Measurements from ENCODE around the gene PSMB7. TPM values are rescaled to one million over a fixed set of nuclear protein-coding genes. Genes with fewer than 3 reads are reported as not detected.

PSMB7 gene
- total RNA-seq, 1 donor from 2014 or later = 193 TPM

- no peak for TF ChIP-seq CTCF (conservative IDR thresholded peaks at IDR 0.05; ENCODE audit: low read depth, low read length)
- no peak overlapping the region for H3K4me3 ChIP-seq (ENCODE audit: low read depth, low read length)
- no peak for DNase-seq (ENCODE audit: low read depth)
These were observed 87.0 kb downstream of the PSMB7 start for GRCh38 chr9:124328285-124328684.

- H3K4me3 ChIP-seq (ENCODE audit: low read depth, low read length) = no peak overlapping the region
- TF ChIP-seq CTCF (conservative IDR thresholded peaks at IDR 0.05; ENCODE audit: low read depth, low read length) = no peak
- DNase-seq (ENCODE audit: low read depth) = no peak
These were observed 87.8 kb downstream of the PSMB7 start for GRCh38 chr9:124327491-124327890.

- no peak overlapping the region for H3K4me3 ChIP-seq (ENCODE audit: low read depth, low read length)
- no peak for DNase-seq (ENCODE audit: low read depth)
- no peak for TF ChIP-seq CTCF (conservative IDR thresholded peaks at IDR 0.05; ENCODE audit: low read depth, low read length)
These were observed 88.9 kb downstream of the PSMB7 start for GRCh38 chr9:124326378-124326777.

- no peak overlapping the region for H3K4me3 ChIP-seq (ENCODE audit: low read depth, low read length)
- TF ChIP-seq CTCF (conservative IDR thresholded peaks at IDR 0.05; ENCODE audit: low read depth, low read length) = no peak
- DNase-seq (ENCODE audit: low read depth) = no peak
These were observed 89.4 kb downstream of the PSMB7 start for GRCh38 chr9:124325816-124326215.

GRCh38 chr9:124323904-124324303, 91.3 kb downstream of the PSMB7 start:
- no peak for TF ChIP-seq CTCF (conservative IDR thresholded peaks at IDR 0.05; ENCODE audit: low read depth, low read length)
- DNase-seq (ENCODE audit: low read depth) = no peak
- H3K4me3 ChIP-seq (ENCODE audit: low read depth, low read length) = no peak overlapping the region

GRCh38 chr9:124322618-124323432, 92.4 kb downstream of the PSMB7 start:
- H3K4me3 ChIP-seq (ENCODE audit: low read depth, low read length) = no peak overlapping the region
- DNase-seq (ENCODE audit: low read depth) = no peak
- no peak for TF ChIP-seq CTCF (conservative IDR thresholded peaks at IDR 0.05; ENCODE audit: low read depth, low read length)

- H3K4me3 ChIP-seq (ENCODE audit: low read depth, low read length) = no peak overlapping the region
- no peak for TF ChIP-seq CTCF (conservative IDR thresholded peaks at IDR 0.05; ENCODE audit: low read depth, low read length)
- no peak for DNase-seq (ENCODE audit: low read depth)
These were observed 93.3 kb downstream of the PSMB7 start for GRCh38 chr9:124321935-124322334.
